GM20431 (cell line): ENCODE data around the gene APLP2.
"Not testable (repeated sequence)": the region's sequence is repeated elsewhere in the genome, so short reads cannot be mapped to it uniquely, and the experiment has no call there.

ENCODE experiments used
- in situ Hi-C: fragments of 300-500 bp; cut with MseI, MboI; formaldehyde crosslinking; loops from one replicate; pipeline ENCODE4 v1.15.0; 2020; ENCODE audit warnings: low sequenced_read_pairs; ENCODE audit not compliant: unreplicated experiment

Gene APLP2

DNA sequence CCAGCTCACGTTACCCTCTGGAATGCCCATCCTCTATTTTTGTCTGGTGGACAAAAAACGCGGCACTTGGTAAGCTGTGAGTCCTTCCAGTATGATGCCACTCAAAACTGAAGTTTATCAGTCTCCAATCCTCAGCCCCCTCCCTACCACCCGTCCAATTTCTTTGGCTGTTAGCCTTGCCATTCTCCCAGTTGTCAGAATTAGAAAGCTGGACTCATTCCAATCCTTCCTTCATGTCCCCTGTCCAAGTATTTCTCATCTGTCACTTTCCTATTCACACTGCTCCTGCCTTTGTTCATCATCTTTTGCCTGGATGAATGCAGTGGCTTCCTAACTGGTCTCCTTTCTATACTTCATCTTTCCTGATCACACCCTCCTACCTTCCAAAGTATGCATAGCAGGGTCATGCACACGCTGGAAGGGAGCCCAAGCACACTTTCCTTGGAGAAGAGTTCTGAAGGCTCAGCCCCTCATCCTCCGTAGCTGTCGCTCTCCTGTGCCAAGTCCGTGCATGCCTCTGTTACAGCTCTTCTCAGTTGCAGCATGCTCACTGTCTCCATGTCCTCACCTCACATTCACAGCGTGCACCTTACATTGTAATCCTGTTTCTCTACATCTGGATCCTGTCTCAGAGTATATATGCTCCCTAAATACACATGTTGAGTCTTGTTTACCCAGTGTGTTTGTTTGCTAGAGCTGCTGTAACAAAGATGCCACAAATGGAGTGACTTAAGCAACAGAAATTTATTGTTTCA, 19.4 kb downstream of the APLP2 start:
- in situ Hi-C loops: no loop called here

DNA sequence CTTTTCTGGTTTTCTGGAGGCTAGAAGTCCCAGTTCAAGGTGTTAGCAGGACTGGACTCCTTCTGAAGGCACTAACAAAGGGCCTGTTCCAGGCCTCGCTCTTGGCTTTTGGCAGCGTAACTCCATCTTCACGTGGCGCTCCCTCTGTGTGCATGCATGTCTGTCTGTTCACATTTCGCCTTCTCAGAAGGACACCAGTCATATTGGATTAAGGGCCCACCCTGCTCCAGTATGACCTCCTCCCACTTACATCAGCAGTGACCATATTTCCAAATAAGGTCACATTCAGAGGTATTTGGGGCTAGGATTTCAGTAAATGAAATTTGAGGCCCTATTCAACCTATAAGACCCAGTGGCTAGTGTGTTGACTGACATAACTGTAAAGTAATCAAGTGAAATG, 20.0 kb downstream of the APLP2 start:
- in situ Hi-C loops: no loop called here

GRCh38 chr11:130090517-130090916, 20.8 kb downstream of the APLP2 start:
- in situ Hi-C loops: not testable (repeated sequence)

- in situ Hi-C loops: not testable (repeated sequence)
These were observed 21.5 kb downstream of the APLP2 start for GRCh38 chr11:130091169-130091568.

DNA sequence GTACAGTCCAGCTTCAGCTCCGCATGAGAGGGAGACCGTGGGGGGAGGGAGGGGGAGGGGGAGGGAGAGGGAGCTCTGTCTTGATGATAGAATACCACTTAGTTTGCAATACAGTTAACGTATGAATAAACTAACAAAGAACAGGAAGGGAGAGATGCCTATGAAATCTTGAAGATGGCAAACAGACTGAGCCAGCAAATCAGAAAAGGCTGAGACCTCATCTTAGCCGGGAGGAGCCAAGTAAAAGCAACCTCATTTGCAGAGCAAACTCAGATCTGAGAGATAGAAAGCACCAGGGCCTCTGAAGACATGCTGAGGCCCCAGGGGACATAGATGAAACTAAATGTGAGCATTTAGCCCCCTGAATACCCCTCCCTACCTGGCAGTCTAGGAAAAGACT, 23.0 kb downstream of the APLP2 start:
- in situ Hi-C loops: no loop called here

GRCh38 chr11:130094614-130095013, 24.9 kb downstream of the APLP2 start:
- in situ Hi-C loops: no loop called here

DNA sequence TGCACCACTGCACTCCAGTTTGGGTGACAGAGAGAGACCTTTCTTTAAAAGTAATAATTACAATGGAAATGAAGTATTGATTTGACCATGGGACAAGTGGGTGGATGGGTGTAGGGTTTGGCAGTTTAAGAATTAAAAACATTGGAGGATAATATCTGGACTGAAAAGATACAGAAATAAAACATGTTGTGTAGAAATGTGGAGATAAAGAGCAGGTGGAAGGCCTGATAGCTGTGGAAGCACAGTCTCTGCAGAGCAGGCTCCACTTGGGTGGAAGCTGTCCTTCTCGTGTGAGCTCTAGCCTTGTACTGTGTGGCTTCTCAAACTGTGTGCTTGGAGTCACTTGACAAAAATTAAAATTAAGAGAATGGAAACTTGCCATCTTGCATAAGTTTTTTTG, 25.6 kb downstream of the APLP2 start:
- in situ Hi-C loops: no loop called here

- in situ Hi-C loops: no loop called here
These were observed 26.3 kb downstream of the APLP2 start for GRCh38 chr11:130096042-130096441.

GRCh38 chr11:130096823-130097222, 27.1 kb downstream of the APLP2 start:
- in situ Hi-C loops: no loop called here

DNA sequence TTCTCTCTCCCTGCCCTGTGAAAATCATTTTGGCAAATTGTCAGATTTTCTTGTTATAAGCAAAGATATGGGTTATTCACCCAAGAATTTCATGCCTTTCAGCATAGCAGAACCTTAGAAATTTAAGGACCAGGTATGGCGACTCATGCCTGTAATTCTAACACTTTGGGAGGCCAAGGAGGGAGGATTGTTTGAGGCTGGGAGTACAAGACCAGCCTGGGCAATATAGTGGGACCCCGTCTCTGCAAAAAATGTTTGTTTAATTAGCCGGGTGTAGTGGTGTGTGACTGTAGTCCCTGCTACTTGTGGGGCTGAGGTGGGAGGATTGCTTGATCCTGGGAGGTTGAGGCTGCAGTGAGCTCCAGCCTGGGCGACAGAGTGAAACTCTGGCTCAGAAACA, 27.6 kb downstream of the APLP2 start:
- in situ Hi-C loops: no loop called here

GRCh38 chr11:130099356-130099755, 29.7 kb downstream of the APLP2 start:
- in situ Hi-C loops: no loop called here

GRCh38 chr11:130100381-130101095, 30.8 kb downstream of the APLP2 start:
- in situ Hi-C loops: no loop called here

- in situ Hi-C loops: no loop called here
These were observed 32.0 kb downstream of the APLP2 start for GRCh38 chr11:130101661-130102060.

GRCh38 chr11:130102301-130103249, 32.9 kb downstream of the APLP2 start:
- in situ Hi-C loops: no loop called here

GRCh38 chr11:130103296-130103814, 33.7 kb downstream of the APLP2 start:
- in situ Hi-C loops: no loop called here

GRCh38 chr11:130106381-130106780, 36.7 kb downstream of the APLP2 start:
- in situ Hi-C loops: no loop called here

GRCh38 chr11:130108671-130109070, 39.0 kb downstream of the APLP2 start:
- in situ Hi-C loops: not testable (repeated sequence)

- in situ Hi-C loops: no loop called here
These were observed 39.7 kb downstream of the APLP2 start for GRCh38 chr11:130109386-130109785.

DNA sequence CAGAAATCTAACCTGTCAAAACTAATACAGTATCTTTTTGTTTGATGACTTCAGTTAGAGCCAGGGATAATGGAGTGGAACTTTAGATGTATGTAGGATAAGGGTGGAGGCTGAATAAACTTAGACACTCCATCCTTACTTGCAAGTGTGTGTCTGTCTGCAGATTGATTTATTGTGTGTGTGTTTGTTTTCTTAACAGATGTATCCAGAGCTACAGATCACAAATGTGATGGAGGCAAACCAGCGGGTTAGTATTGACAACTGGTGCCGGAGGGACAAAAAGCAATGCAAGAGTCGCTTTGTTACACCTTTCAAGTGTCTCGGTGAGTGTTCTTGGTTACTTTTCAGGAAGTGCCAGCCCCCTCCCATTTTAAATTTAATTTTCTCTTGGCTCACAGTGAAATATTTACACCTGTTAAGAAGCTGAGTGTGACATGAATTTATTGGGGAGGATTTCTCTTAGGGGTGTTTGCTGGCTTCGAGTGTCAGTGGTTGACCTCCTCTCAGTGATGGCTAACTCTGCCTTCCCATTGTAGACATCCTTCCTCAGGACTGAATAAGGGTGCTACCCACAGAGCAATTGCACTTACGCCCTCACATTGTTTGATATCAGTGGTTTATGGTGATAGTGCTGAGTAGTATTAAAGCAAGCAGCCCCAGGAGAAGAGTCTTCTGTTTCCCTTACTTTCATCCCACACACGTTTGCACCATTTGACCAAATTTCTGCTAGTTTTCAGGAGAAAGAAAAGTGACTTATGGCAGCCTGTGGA, 40.8 kb downstream of the APLP2 start:
- in situ Hi-C loops: no loop called here
